Karpas-422 (cell line): ENCODE results near the gene NTNG2. TPM values are rescaled to one million over a fixed set of nuclear protein-coding genes. Genes with fewer than 3 reads are reported as not detected.

ENCODE experiments used
- DNase-seq: peaks from one replicate; pipeline ENCODE4 v3.0.0-alpha.2; 2015
- H2AFZ ChIP-seq: fragments of 200-600 bp; sonication (generic); 2 replicates; pipeline ENCODE4 v1.6.1; 2014; ENCODE audit warnings: antibody characterized with exemption, low read length, mixed read lengths
- H3K27ac ChIP-seq: fragments of 200-600 bp; sonication (generic); 2 replicates; pipeline ENCODE4 v1.5.1; 2014; ENCODE audit warnings: mild to moderate bottlenecking, low read length, moderate library complexity
- H3K27me3 ChIP-seq: fragments of 200-600 bp; sonication (generic); 2 replicates; pipeline ENCODE4 v1.6.1; 2014; ENCODE audit warnings: low read length, mixed read lengths
- H3K36me3 ChIP-seq: fragments of 200-600 bp; sonication (generic); 2 replicates; pipeline ENCODE4 v1.6.1; 2014; ENCODE audit warnings: low read length, mixed read lengths; ENCODE audit not compliant: insufficient read depth
- H3K4me1 ChIP-seq: fragments of 200-600 bp; sonication (generic); 2 replicates; pipeline ENCODE4 v1.6.1; 2014; ENCODE audit warnings: mild to moderate bottlenecking, low read length, mixed read lengths
- H3K4me2 ChIP-seq: fragments of 200-600 bp; sonication (generic); 2 replicates; pipeline ENCODE4 v1.6.1; 2014; ENCODE audit warnings: low read length, low read depth, mild to moderate bottlenecking; ENCODE audit not compliant: poor library complexity, severe bottlenecking
- H3K4me3 ChIP-seq: fragments of 200-600 bp; sonication (generic); 2 replicates; pipeline ENCODE4 v1.5.1; 2014; ENCODE audit warnings: mild to moderate bottlenecking, antibody characterized with exemption, low read length, mixed read lengths
- H3K79me2 ChIP-seq: fragments of 200-600 bp; sonication (generic); 2 replicates; pipeline ENCODE4 v1.6.1; 2014; ENCODE audit warnings: mild to moderate bottlenecking, low read length, mixed read lengths
- H3K9ac ChIP-seq: fragments of 200-600 bp; sonication (generic); 2 replicates; pipeline ENCODE4 v1.6.0; 2014; ENCODE audit warnings: low read length
- H3K9me2 ChIP-seq: fragments of 200-600 bp; sonication (generic), shearing (Covaris generic); replicated peaks from 2 replicates; pipeline ENCODE4 v1.6.0; 2014; ENCODE audit warnings: mild to moderate bottlenecking, low read length, moderate library complexity; ENCODE audit not compliant: insufficient read depth
- H3K9me3 ChIP-seq: fragments of 300-700, 200-600 bp; sonication (generic); 2 replicates; pipeline ENCODE4 v1.6.1; 2014; ENCODE audit warnings: low read length, mixed read lengths
- H4K20me1 ChIP-seq: fragments of 200-600 bp; sonication (generic); 2 replicates; pipeline ENCODE4 v1.6.1; 2014; ENCODE audit warnings: mild to moderate bottlenecking, antibody characterized with exemption, low read length, low read depth; ENCODE audit not compliant: insufficient read depth
- total RNA-seq: library from RNA; depleted of rRNA; stranded (reverse); fragments of >200 nt; shearing (Covaris generic); gene quantifications from 2 replicates; pipeline ENCODE4 v1.2.3, GENCODE V29; 2014; ENCODE audit warnings: low replicate concordance

Gene NTNG2
- total RNA-seq, 1 experiment from 2014 or later: 2.5 TPM

DNA sequence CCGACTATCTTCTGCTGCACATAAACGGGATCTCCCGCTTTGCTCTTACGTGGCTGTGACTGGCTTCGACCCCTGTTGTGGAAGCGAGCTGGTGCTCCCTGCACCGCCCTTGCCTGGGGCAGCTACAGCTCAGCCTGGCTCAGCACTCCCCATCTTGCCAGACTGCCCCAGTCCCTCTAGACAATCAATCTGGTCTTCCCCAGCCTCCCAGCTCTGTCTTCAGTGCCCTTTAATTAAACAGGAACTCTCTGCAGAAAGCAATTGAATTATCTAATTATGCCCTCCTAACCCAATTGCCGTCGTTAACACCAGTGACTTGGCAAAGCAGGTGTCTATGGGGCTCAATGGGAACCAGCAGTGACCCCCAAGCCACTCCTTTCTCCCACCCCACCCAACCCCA lies 18.9 kb upstream of the NTNG2 start:
- Histone ChIP-seq H3K79me2 (no peaks in the 10 kb centered on the region), H4K20me1 (no peaks in the 10 kb centered on the region), H3K4me3 (no peak overlapping the region), H3K27me3 (no peaks in the 10 kb centered on the region), H3K9me3 (no peaks in the 10 kb centered on the region), H3K9ac (no peak overlapping the region), H3K27ac (no peak overlapping the region), H2AFZ (no peak overlapping the region), H3K4me2 (no peak overlapping the region), H3K36me3 (no peaks in the 10 kb centered on the region), H3K9me2 (no peaks in the 10 kb centered on the region), H3K4me1 (no peaks in the 10 kb centered on the region)
- DNase-seq: no peak

DNA sequence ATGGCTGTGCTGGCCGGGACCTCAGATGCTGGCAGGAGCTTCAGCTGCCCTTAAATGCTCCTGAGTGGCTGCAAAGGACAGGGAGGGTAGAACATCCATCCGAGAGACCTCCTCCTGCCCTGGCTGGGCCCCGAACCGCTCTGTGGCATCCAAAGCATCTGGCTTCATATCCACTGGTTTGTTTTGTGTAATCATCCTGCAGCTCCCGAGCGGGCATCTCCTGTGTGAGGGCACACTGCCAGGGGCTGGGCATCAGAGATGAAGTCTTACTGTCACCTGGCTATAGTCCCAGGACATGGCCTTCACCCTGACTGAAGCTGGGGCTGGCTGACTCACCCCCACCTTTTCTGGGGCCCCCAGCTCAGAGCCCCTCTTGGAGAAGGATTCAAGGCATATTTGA lies 18.5 kb upstream of the NTNG2 start:
- Histone ChIP-seq H3K27ac (no peak overlapping the region), H3K36me3 (no peaks in the 10 kb centered on the region), H3K4me3 (no peak overlapping the region), H3K9me2 (no peaks in the 10 kb centered on the region), H3K4me1 (no peaks in the 10 kb centered on the region), H3K27me3 (no peaks in the 10 kb centered on the region), H4K20me1 (no peaks in the 10 kb centered on the region), H3K9ac (no peak overlapping the region), H3K9me3 (no peaks in the 10 kb centered on the region), H2AFZ (no peak overlapping the region), H3K79me2 (no peaks in the 10 kb centered on the region), H3K4me2 (no peak overlapping the region)
- DNase-seq: no peak

DNA sequence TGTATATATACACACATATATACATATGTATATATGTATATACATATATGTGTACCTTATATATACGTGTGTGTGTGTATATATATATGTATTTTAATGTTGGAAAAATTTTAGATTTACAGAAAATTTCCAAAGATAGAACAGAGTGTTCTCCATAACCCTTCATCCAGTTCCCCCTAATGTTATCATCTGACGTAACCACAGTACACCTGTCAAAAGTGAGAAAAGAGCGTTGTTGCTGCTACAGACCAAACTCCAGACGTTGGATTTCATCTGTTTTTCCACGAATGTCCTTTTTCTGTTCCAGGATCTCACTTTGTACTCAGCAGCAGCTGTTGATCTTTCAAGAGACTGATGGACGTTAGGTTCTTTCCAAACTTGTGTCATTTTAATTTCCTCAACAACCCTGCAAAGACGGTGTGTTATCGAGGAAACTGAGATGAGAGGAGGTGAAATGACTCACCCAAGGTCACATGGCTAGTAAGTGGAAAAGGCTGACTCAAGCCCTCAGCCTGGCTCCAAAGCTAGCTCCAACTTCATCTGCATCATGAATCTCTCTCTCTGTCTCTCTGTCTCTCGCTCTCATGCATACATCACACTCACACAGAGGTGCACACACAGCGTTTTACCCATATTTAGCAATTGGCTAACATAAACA lies 17.0 kb upstream of the NTNG2 start:
- no peaks in the 10 kb centered on the region for H3K27me3 ChIP-seq
- no peak for DNase-seq

DNA sequence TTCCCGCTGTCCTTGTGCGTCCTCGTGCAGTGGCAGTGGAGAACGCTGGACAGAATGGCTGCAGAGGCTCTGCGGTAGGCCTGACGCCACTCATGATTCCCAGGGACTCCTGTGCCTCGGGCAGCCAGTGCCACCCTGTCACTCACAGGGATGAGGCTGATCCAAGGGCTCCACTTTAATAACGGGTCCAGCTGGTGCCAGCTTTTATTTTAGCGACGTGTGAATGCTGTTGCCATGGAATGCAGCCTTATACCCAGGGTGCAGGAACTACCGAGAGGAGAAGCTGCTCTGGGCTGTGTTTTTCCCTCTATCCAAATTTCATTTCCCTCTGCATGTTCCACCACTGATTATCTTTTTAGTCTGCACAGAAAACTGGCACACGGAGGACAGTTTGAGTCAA lies 15.8 kb upstream of the NTNG2 start:
- no peak overlapping the region for H3K27ac ChIP-seq
- H3K27me3 ChIP-seq: no peaks in the 10 kb centered on the region
- no peaks in the 10 kb centered on the region for H3K79me2 ChIP-seq
- no peak overlapping the region for H3K4me2 ChIP-seq
- H2AFZ ChIP-seq: no peak overlapping the region
- H3K4me1 ChIP-seq: no peaks in the 10 kb centered on the region
- H3K36me3 ChIP-seq: no peaks in the 10 kb centered on the region
- H4K20me1 ChIP-seq: no peaks in the 10 kb centered on the region
- H3K9ac ChIP-seq: no peak overlapping the region
- no peaks in the 10 kb centered on the region for H3K9me3 ChIP-seq
- H3K4me3 ChIP-seq: no peak overlapping the region
- H3K9me2 ChIP-seq: no peaks in the 10 kb centered on the region
- DNase-seq: no peak

More for the DNA sequence above, 17.0 kb upstream of the NTNG2 start:
- Histone ChIP-seq H2AFZ (no peak overlapping the region), H3K4me2 (no peak overlapping the region), H3K9ac (no peak overlapping the region), H3K4me1 (no peaks in the 10 kb centered on the region), H3K36me3 (no peaks in the 10 kb centered on the region), H3K9me3 (no peaks in the 10 kb centered on the region), H4K20me1 (no peaks in the 10 kb centered on the region), H3K4me3 (no peak overlapping the region), H3K9me2 (no peaks in the 10 kb centered on the region), H3K79me2 (no peaks in the 10 kb centered on the region), H3K27ac (no peak overlapping the region)

DNA sequence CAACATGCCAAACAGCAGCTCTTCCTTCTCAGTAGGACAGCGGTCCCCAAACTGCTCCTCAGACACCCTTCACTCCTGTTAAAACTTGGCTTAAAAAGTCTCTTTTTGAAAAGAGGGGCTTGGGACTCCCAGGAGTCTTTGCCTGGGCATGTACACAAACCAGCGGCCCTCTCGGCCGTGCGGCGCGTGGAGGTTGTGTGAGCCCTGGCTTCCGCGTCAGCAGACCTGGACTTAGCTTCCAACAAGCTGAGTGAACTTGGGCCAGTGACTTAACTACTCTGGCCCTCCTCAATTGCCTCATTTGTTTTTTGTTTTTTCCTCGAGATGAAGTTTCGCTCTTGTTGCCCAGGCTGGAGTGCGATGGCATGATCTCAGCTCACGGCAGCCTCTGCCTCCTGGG lies 15.3 kb upstream of the NTNG2 start:
- Histone ChIP-seq H3K9me3 (no peaks in the 10 kb centered on the region), H3K36me3 (no peaks in the 10 kb centered on the region), H3K9ac (no peak overlapping the region), H3K27ac (no peak overlapping the region), H3K4me2 (no peak overlapping the region), H4K20me1 (no peaks in the 10 kb centered on the region), H2AFZ (no peak overlapping the region), H3K27me3 (no peaks in the 10 kb centered on the region), H3K79me2 (no peaks in the 10 kb centered on the region), H3K4me1 (no peaks in the 10 kb centered on the region), H3K9me2 (no peaks in the 10 kb centered on the region), H3K4me3 (no peak overlapping the region)
- no peak for DNase-seq

DNA sequence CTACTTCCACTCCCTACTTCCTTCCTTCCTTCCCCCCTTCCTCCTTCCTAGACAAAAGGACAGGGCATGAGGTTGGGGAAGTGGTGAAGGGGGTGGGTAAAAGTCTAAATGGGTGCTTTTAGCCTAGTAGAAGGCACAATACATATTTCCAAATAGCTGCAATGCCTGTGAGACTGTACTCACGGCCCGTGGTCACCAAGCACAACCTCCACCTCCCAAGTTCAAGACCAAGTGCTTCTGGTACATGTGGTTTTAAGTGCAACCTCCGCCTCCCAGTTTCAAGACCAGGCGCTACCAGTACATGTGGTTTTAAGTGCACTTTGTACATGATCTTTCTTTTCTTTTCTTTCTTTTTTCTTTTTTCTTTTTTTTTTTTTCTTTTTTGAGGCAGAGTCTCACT lies 14.5 kb upstream of the NTNG2 start:
- no peaks in the 10 kb centered on the region for H3K4me1 ChIP-seq
- H3K9ac ChIP-seq: no peak overlapping the region
- DNase-seq: no peak
- H3K27ac ChIP-seq: no peak overlapping the region
- H2AFZ ChIP-seq: no peak overlapping the region
- no peaks in the 10 kb centered on the region for H3K79me2 ChIP-seq
- H3K27me3 ChIP-seq: no peaks in the 10 kb centered on the region
- no peak overlapping the region for H3K4me3 ChIP-seq
- no peaks in the 10 kb centered on the region for H3K9me3 ChIP-seq
- H3K9me2 ChIP-seq: no peaks in the 10 kb centered on the region
- H3K36me3 ChIP-seq: no peaks in the 10 kb centered on the region
- no peaks in the 10 kb centered on the region for H4K20me1 ChIP-seq
- H3K4me2 ChIP-seq: no peak overlapping the region

DNA sequence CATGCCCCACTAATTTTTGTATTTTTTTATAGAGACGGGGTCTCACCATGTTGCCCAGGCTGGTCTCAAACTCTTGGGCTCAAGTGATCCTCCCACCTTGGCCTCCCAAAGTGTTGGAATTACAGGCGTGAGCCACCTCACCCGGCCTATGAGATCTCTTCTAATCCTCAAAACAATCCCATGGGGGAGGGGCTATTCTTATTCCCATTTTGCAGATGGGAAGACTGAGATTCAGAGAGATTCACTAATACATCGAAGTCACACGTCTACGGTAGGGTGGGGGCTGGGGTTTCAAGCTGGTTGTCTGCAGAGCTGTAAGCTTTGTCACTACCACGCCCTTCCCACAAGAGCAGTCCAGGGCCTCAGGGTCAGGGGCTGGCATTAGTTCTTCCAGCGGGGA lies 14.0 kb upstream of the NTNG2 start:
- Histone ChIP-seq H3K4me1 (no peaks in the 10 kb centered on the region), H3K4me3 (no peak overlapping the region), H3K4me2 (no peak overlapping the region)

DNA sequence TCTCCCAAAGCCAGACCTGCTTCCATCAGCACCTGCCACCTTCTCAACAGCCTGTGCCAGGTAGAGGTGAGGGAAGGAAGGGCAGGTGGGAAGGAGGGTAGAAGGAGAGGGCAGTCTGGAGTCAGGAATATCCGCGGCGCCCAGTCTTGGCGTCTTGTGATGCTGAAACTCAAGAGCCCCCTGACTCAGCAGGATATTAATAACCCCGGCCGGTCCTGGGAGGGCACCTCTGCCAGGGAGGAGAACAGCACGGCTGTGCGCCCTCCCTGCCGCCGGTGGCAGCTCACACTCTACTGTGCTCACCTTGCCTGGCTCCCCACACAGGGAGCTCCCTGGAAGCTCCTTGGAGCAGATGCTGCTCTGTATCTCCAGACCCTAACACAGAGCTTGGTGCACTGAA lies 11.6 kb upstream of the NTNG2 start:
- Histone ChIP-seq H3K27me3 (no peaks in the 10 kb centered on the region), H3K4me3 (no peak overlapping the region), H3K9me2 (no peaks in the 10 kb centered on the region)

More for the DNA sequence above, 14.0 kb upstream of the NTNG2 start:
- no peaks in the 10 kb centered on the region for H3K9me3 ChIP-seq
- no peak overlapping the region for H2AFZ ChIP-seq
- no peaks in the 10 kb centered on the region for H3K79me2 ChIP-seq
- H3K9ac ChIP-seq: no peak overlapping the region
- no peak overlapping the region for H3K27ac ChIP-seq
- no peaks in the 10 kb centered on the region for H3K9me2 ChIP-seq
- H4K20me1 ChIP-seq: no peaks in the 10 kb centered on the region
- no peaks in the 10 kb centered on the region for H3K27me3 ChIP-seq
- DNase-seq: no peak
- no peaks in the 10 kb centered on the region for H3K36me3 ChIP-seq

DNA sequence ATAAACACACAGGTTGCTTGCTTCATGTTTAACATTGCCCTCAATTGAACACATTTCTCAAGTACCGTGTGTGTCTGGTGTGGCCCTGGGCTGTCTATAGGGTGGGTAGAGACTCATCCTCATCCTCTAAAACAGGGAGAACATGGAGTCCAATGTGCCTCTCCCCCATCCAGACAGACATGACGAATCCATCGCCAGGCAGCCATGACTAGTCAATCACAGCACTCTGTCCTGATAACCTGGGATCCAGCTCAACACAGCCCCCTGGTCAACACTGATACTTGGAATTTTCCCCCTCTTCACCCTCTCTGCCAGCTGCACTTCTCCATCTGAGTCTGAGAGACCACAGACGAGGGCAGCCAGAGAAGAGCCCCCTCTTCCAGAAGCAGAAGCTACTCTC lies 10.7 kb upstream of the NTNG2 start:
- Histone ChIP-seq H3K9ac (no peak overlapping the region), H3K27me3 (no peaks in the 10 kb centered on the region), H3K4me3 (no peak overlapping the region), H3K9me2 (no peaks in the 10 kb centered on the region), H3K4me1 (no peaks in the 10 kb centered on the region), H3K27ac (no peak overlapping the region), H3K9me3 (no peaks in the 10 kb centered on the region), H3K36me3 (no peaks in the 10 kb centered on the region), H3K4me2 (no peak overlapping the region), H2AFZ (no peak overlapping the region), H3K79me2 (no peaks in the 10 kb centered on the region), H4K20me1 (no peaks in the 10 kb centered on the region)
- no peak for DNase-seq

More for the DNA sequence above, 11.6 kb upstream of the NTNG2 start:
- H3K9ac ChIP-seq: no peak overlapping the region
- no peaks in the 10 kb centered on the region for H3K79me2 ChIP-seq
- H4K20me1 ChIP-seq: no peaks in the 10 kb centered on the region
- no peak overlapping the region for H3K27ac ChIP-seq
- no peaks in the 10 kb centered on the region for H3K4me1 ChIP-seq
- DNase-seq: no peak
- H3K36me3 ChIP-seq: no peaks in the 10 kb centered on the region
- H3K9me3 ChIP-seq: no peaks in the 10 kb centered on the region
- H3K4me2 ChIP-seq: no peak overlapping the region
- H2AFZ ChIP-seq: no peak overlapping the region
